Thyroid gland (tissue), 4 donors: ENCODE data around the gene MOB1B. TPM values are rescaled to one million over a fixed set of nuclear protein-coding genes. Genes with fewer than 3 reads are reported as not detected.
A peak's percentile ranks its signal among the peaks of the same experiment; 100 is the strongest.
"Not testable (repeated sequence)": the region's sequence is repeated elsewhere in the genome, so short reads cannot be mapped to it uniquely, and the experiment has no call there.

Experiments used
- DNase-seq, 2 donors: peaks; one replicate each; pipeline ENCODE4 v3.0.0-alpha.2; 2019
- H3K27ac ChIP-seq, 3 donors: fragments of 200-600 bp; sonication (generic); 1 replicate in 2 of 3; 2 replicates in 1 of 3; pipeline ENCODE4 v1.5.1; 2016 to 2019; ENCODE audit warnings: mild to moderate bottlenecking in 1 of 3, moderate library complexity in 1 of 3
- H3K27me3 ChIP-seq: fragments of 200-600 bp; sonication (generic); one replicate; pipeline ENCODE4 v1.5.1; 2019
- H3K36me3 ChIP-seq, 2 donors: fragments of 200-600 bp; sonication (generic); one replicate each; pipeline ENCODE4 v1.5.1; 2016 to 2019
- H3K4me1 ChIP-seq, 2 donors: fragments of 200-600 bp; sonication (generic); one replicate each; pipeline ENCODE4 v1.5.1; 2017 to 2019
- H3K4me3 ChIP-seq, 3 donors: fragments of 200-600 bp; sonication (generic); replicated peaks in 1 of 3; 1 replicate in 2 of 3; 2 replicates in 1 of 3; pipeline ENCODE4 v1.5.1; 2016; ENCODE audit warnings: mild to moderate bottlenecking in 1 of 3
- H3K9me3 ChIP-seq: fragments of 200-600 bp; sonication (generic); one replicate; pipeline ENCODE4 v1.5.1; 2017
- CTCF ChIP-seq, 6 experiments: fragments of 200-600 bp in 3 of 6; fragments of 450-650 bp in 3 of 6; sonication (generic) in 3 of 6; IDR thresholded peaks; one replicate each; pipeline ENCODE4 v1.5.1; 2016 to 2019; ENCODE audit warnings: antibody characterized with exemption in 6 of 6, mild to moderate bottlenecking in 2 of 6, inconsistent platforms in 1 of 6, moderate library complexity in 1 of 6
- POLR2A ChIP-seq, 2 donors: fragments of 450-650 bp; IDR thresholded peaks; one replicate each; pipeline ENCODE4 v1.6.1; 2017; ENCODE audit warnings: antibody characterized with exemption in 2 of 2, mild to moderate bottlenecking in 2 of 2, moderate library complexity in 1 of 2
- WGBS, 2 donors: methylation state at CpG; one replicate each; pipeline ENCODE4 v1.1.5; 2017; 5-methylcytosine and 5-hydroxymethylcytosine counted together
- intact Hi-C: fragments of 100-400 bp; cut with DNase I; formaldehyde crosslinking; loops from one replicate; pipeline ENCODE4 v1.15.1; 2023
- total RNA-seq, 4 donors: library from RNA; depleted of rRNA; stranded (reverse); fragments of >200 nt; gene quantifications; one replicate each; pipeline ENCODE4 v1.2.3, GENCODE V29; 2016

Gene MOB1B
- total RNA-seq, 4 donors from 2014 or later = 24.1 to 33.9 (median 29.6) TPM

DNA sequence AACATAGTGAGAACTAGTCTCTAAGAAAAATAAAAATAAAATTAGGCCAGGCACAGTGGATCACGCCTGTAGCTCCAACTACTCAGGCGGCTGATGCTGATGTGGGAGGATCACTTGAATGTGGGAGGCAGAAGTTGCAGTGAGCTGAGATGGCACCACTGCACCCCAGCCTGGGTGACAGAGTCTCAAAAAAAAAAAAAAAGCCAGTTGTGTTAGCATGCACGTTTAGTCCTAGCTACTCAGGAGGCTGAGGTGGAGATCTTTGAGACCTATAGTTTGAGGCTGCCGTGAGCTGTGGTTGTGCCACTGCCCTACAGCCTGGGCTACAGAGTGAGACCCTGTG is 93.8 kb downstream of the MOB1B start:
- Histone ChIP-seq H3K36me3 (no peaks in the 10 kb centered on the region), H3K4me1 (peaks cover 7 to 13% of the 10 kb centered on the region in 2 donors), H3K27ac (no peak overlapping the region), H3K4me3 (no peak overlapping the region), H3K27me3 (no peaks in the 10 kb centered on the region), H3K9me3 (no peaks in the 10 kb centered on the region)
- intact Hi-C loops = loop anchor here (10.0 kb wide), 2 partner anchors 161 to 311 kb away; partner anchors contain the start of genes GRSF1 and UTP3
- no peak for DNase-seq
- TF ChIP-seq POLR2A (IDR thresholded peaks at IDR 0.05) = no peak
- no peak for TF ChIP-seq CTCF (IDR thresholded peaks at IDR 0.05)
- 68 to 76% methylated on average over 4 of the region's 4 CpGs for WGBS, 2 donors

DNA sequence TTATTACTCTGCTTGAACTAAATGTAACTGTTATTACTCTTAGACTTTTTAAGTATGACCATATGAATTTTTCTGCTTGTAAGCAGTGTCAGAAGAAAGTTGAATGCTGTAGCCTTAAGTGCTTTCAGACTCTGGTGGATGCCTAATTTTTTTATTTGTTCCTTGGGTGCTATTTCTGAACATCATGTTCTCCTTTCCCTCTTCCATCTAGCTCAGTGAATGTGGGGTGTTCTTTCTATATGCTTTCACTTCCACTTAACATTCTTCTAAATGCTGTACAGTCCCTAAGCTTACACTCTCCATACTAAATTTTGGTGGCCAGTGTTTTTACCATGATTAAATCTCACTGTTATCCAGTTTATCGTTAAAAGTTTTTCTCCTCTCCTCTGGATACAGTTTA is 94.9 kb downstream of the MOB1B start:
- H3K27ac ChIP-seq = no peak overlapping the region
- no peak for DNase-seq
- intact Hi-C loops = loop anchor here (10.0 kb wide), 2 partner anchors 162 to 312 kb away; partner anchors contain the start of genes GRSF1 and UTP3

DNA sequence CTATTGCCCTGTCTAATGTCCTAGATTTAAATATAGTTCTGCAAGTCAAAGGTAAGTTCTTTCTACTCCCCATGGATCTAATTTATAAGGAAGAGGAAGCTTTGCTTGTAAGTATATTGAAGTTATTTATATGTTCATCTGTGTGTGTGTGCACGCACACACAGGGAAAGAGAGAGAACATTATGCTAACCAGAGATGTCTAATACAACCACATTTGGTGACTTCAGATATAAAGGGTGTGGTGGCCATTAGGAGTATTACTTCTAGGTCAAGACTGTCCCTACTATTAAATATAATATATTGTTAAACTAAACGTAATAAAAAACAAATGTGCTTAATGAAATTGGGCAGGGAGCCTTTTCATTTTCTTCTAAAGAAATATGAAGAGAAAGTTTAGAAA is 95.4 kb downstream of the MOB1B start:
- DNase-seq = no peak
- H3K27ac ChIP-seq = no peak overlapping the region
- WGBS, 2 donors = 71 to 74% methylated on average over 2 of the region's 2 CpGs
- H3K27me3 ChIP-seq = no peaks in the 10 kb centered on the region
- H3K36me3 ChIP-seq = no peaks in the 10 kb centered on the region
- no peak for TF ChIP-seq POLR2A (IDR thresholded peaks at IDR 0.05)
- TF ChIP-seq CTCF (IDR thresholded peaks at IDR 0.05) = no peak
- no peaks in the 10 kb centered on the region for H3K9me3 ChIP-seq
- intact Hi-C loops = loop anchor here (10.0 kb wide), 2 partner anchors 163 to 313 kb away; partner anchors contain the start of genes GRSF1 and UTP3
- no peak overlapping the region for H3K4me3 ChIP-seq
- peaks cover 4 to 10% of the 10 kb centered on the region in 2 donors for H3K4me1 ChIP-seq

More for the DNA sequence above, 94.9 kb downstream of the MOB1B start:
- H3K9me3 ChIP-seq = no peaks in the 10 kb centered on the region
- H3K27me3 ChIP-seq = no peaks in the 10 kb centered on the region
- H3K4me3 ChIP-seq = no peak overlapping the region
- 89% methylated on average over 1 of the region's 1 CpG for WGBS, 2 donors
- TF ChIP-seq CTCF (IDR thresholded peaks at IDR 0.05) = no peak
- H3K36me3 ChIP-seq = no peaks in the 10 kb centered on the region
- peaks cover 7 to 13% of the 10 kb centered on the region in 2 donors for H3K4me1 ChIP-seq

DNA sequence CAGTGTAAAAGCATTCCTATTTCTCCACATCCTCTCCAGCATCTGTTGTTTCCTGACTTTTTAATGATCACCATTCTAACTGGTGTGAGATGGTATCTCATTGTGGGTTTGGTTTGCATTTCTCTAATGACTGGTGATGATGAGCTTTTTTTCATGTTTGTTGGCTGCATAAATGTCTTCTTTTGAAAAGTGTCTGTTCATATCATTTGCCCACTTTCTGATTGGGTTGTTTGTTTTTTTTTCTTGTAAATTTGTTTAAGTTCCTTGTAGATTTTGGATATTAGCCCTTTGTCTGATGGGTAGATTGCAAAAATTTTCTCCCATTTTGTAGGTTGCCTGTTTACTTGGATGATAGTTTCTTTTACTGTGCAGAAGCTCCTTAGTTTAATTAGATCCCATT is 97.5 kb downstream of the MOB1B start:
- H3K27me3 ChIP-seq, H3K36me3 ChIP-seq, H3K9me3 ChIP-seq, DNase-seq, H3K4me3 ChIP-seq, H3K27ac ChIP-seq, H3K4me1 ChIP-seq: not testable (repeated sequence)
- intact Hi-C loops = loop anchor here (10.0 kb wide), 2 partner anchors 165 to 315 kb away; partner anchors contain the start of genes GRSF1 and UTP3

- DNase-seq, H3K27me3 ChIP-seq, H3K27ac ChIP-seq, H3K36me3 ChIP-seq, H3K4me3 ChIP-seq, H3K9me3 ChIP-seq, H3K4me1 ChIP-seq, intact Hi-C loops: not testable (repeated sequence)
- WGBS, 2 donors = 95 to 98% methylated on average over 4 of the region's 4 CpGs
Measured at GRCh38 chr4:71001363-71001762, 99.2 kb downstream of the MOB1B start.

DNA sequence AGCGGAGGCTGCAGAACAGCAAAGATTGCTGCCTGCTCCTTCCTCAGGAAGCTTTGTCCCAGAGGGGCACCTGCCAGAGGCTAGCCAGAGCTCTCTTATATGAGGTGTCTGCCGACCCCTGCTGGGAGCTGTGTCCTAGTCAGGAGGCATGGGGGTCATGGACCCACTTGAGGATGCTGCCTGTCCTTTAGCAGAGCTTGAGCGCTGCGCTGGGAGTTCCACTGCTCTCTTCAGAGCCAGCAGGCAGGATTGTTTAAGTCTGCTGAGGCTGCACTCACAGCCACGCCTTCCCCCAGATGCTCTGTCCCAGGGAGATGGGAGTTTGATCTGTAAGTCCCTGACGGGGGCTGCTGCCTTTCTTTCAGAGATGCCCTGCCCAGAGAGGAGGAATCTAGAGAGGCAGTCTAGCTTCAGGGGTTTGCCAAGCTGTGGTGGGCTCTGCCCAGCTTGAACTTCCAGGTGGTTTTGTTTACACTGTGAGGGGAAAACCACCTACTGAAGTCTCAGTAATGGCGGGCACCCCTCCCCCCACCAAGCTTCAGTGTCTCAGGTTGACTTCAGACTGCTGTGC is 102.2 kb downstream of the MOB1B start:
- Histone ChIP-seq H3K36me3 (no peaks in the 10 kb centered on the region), H3K4me3 (no peak overlapping the region), H3K9me3 (no peaks in the 10 kb centered on the region), H3K4me1 (no peaks in the 10 kb centered on the region), H3K27me3 (no peaks in the 10 kb centered on the region), H3K27ac (no peak overlapping the region)
- WGBS, 2 donors = 50 to 69% methylated on average over 3 to 5 of the region's 7 CpGs
- intact Hi-C loops = no loop called here
- peak; percentile 15 to 33 for DNase-seq
- TF ChIP-seq POLR2A (IDR thresholded peaks at IDR 0.05) = no peak
- no peak for TF ChIP-seq CTCF (IDR thresholded peaks at IDR 0.05)

- peak; percentile 18 to 19 for DNase-seq
- H3K27me3 ChIP-seq, H3K4me1 ChIP-seq, H3K9me3 ChIP-seq, H3K36me3 ChIP-seq, H3K27ac ChIP-seq, H3K4me3 ChIP-seq: not testable (repeated sequence)
- 58 to 64% methylated on average over 6 of the region's 6 CpGs for WGBS, 2 donors
- intact Hi-C loops = loop anchor here (5.0 kb wide), 1 partner anchor 353 kb away; no protein-coding TSS in a partner anchor
Measured at GRCh38 chr4:71005025-71005424, 102.9 kb downstream of the MOB1B start.
